Fibroblast of mammary gland (primary cell): ENCODE measurements around the gene SH2D5.

Experiments
- DNase-seq: peaks from one replicate; pipeline ENCODE4 v3.0.0-alpha.2; 2010; ENCODE audit warnings: low read depth
- H3K4me3 ChIP-seq: 2 replicates; pipeline ENCODE4 v1.5.1; 2011; ENCODE audit warnings: low read depth, mild to moderate bottlenecking, low read length, moderate library complexity; ENCODE audit not compliant: control insufficient read depth
- TF ChIP-seq, protein P1 (sequence below): conservative IDR thresholded peaks from 2 replicates; pipeline ENCODE4 v1.5.1; 2011; ENCODE audit warnings: low read depth, low read length, inconsistent platforms; ENCODE audit not compliant: control insufficient read depth, insufficient read depth

The SH2D5 gene

DNA sequence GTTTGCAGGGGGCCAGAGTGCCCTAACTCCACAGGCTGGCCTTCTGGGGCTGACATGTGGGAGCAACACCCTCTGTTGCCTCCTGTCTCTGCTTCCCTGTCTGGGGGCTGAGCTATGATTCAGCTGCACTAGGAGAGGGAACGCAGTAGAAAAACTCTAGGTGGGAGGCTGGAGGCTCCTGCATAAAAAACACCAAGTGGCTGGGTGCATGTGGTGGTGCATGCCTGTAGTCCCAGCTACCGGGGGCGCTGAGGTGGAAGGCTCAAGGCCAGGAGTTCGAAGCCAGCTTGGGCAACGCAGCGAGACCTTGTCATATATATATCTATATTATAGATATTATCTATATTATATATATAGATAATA is 20.3 kb downstream of the SH2D5 start:
- no peak for DNase-seq
- TF ChIP-seq, protein P1, sequence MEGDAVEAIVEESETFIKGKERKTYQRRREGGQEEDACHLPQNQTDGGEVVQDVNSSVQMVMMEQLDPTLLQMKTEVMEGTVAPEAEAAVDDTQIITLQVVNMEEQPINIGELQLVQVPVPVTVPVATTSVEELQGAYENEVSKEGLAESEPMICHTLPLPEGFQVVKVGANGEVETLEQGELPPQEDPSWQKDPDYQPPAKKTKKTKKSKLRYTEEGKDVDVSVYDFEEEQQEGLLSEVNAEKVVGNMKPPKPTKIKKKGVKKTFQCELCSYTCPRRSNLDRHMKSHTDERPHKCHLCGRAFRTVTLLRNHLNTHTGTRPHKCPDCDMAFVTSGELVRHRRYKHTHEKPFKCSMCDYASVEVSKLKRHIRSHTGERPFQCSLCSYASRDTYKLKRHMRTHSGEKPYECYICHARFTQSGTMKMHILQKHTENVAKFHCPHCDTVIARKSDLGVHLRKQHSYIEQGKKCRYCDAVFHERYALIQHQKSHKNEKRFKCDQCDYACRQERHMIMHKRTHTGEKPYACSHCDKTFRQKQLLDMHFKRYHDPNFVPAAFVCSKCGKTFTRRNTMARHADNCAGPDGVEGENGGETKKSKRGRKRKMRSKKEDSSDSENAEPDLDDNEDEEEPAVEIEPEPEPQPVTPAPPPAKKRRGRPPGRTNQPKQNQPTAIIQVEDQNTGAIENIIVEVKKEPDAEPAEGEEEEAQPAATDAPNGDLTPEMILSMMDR = no peak
- H3K4me3 ChIP-seq = no peak overlapping the region

DNA sequence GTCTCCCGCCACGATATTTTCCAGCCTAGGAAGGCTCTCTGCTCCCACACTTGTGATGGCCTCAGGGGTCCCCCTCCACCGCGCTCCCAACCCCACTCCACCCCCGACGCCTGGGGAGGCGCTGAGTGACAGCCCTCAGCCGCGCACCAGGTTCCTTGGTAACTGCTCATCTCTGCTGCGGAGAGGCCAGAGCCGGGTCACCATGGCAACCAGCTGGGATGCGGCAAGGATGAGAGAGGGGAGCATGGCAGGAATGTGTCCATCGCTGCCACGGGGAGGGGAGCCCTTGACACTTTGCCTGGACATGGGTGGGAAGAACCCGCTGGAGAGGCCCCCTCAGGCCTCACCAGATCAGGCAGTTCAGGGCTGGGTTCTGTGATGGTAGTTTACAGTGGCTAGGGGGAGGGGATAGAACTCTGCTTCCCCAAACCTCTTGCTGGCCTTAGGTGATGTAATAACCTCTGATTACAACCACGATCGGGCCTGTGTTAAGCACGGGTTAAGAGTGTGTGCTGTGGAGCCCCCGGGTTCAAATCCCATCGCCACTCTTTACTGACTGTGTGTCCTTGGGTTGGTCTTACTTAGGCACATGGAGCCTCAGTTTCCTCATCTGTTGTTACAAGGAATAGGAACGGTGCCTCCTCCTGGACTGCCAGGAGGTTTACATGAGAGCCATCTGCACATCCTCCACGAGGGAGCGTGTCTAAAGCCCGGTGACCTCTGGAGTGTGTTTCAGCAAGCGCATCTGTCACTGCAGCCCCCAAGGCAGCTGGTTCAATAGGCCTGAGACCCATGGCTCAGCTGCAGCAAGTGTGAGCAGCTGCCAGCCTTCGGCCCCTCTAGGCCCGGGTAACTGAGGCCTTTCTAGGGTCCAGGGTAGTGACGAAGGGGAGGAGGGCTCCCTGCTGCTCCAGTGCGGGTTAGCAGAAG is 21.0 kb downstream of the SH2D5 start:
- TF ChIP-seq, protein P1 = no peak
- H3K4me3 ChIP-seq = no peak overlapping the region
- no peak for DNase-seq

DNA sequence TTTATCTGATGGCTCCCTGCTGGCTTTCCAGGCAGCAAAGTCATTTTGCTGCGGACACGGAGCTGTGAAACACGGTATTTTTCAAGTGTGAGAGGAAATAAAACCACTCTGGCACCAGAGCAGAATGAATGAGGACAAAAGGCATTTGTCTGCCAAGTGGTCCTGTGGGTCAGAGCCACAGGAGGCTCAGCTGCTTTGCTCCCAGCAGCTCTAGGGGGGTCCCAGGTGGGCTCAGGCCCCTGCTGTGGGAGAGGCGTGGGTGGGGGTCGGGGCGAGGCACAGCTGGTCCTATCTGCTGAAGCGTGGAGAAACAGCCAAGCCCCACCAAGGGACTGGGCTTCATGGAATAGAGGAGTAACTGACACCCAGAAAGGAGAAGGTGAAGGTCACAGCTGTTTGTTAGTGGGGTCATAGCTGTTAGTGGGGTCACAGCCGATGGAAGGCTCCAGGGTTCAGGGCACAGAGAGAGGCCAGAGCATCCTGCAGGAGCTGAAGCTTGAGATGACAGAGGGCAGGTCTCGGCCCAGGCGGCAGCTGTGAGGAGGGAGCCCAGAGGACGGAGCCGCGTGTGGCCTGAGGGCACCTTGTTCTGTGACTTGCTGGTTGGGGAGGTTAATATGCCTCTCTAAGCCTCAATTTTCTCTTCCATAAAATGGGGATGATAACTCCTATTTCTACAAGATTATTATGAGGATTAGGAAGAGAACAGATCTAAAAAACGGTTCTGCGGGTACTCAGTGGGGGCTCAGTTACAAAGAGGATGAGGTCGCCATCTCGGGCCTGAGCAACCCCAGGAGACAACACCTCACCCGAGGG is 21.8 kb downstream of the SH2D5 start:
- no peak overlapping the region for H3K4me3 ChIP-seq
- no peak for DNase-seq
- TF ChIP-seq, protein P1 = no peak

DNA sequence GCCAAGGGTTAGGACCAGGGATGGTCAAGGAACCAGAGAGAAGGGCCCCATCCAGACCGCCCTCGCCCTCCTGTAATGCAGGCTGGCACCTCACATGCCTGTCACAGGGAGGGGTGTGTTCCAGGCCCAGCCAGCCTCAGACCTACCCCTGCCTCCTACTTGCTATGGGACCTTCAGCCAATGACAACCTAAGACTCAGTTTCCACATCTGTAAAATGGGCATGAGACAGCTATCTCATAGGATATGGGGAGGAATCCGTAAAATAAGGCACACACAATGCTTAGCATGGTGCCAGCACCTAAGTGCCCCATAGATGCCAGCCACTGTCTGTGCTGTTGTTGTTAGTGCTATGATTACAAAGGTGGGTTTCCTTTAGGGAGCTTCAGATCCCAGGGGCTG is 22.6 kb downstream of the SH2D5 start:
- H3K4me3 ChIP-seq = no peak overlapping the region
- TF ChIP-seq, protein P1 = no peak
- no peak for DNase-seq

DNA sequence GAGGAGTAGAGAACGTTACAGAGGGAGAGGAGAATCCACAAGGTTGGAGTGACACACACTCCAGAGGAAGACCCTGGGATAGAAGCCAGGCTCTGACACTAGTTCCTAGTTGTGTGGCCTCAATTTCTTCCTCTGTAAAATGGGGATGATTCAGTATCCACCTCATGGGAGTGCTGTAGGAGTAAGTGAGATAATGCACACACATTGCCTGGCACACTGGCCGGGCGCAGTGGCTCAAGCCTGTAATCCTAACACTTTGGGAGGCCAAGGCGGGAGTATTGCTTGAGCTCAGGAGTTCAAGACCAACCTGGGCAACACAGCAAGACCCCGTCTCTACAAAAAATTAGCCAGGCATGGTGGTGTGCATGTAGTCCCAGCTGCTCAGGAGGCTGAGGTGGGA is 23.6 kb downstream of the SH2D5 start:
- no peak overlapping the region for H3K4me3 ChIP-seq
- TF ChIP-seq, protein P1 = no peak
- no peak for DNase-seq

DNA sequence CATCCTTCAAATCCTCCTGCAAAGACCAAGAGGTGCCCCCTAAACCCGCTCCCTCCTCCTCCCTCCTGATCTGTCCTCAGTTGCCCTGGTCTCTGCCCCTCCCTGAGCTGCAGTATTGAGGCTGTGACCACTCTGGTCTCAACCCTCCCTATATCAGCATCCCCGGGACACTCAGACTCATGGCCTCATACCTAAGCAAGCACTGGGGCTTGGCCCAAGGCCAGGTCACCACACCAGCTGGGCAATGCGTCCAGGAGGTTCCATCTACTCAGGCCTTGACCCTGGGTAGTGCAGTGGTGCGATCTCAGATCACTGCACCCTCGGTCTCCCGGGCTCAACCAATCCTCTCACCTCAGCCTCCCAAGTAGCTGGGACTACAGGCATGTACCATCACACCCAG is 24.4 kb downstream of the SH2D5 start:
- TF ChIP-seq, protein P1 = no peak
- no peak overlapping the region for H3K4me3 ChIP-seq
- no peak for DNase-seq
